ENCODE results near the gene NPAS2.

Gene NPAS2

DNA sequence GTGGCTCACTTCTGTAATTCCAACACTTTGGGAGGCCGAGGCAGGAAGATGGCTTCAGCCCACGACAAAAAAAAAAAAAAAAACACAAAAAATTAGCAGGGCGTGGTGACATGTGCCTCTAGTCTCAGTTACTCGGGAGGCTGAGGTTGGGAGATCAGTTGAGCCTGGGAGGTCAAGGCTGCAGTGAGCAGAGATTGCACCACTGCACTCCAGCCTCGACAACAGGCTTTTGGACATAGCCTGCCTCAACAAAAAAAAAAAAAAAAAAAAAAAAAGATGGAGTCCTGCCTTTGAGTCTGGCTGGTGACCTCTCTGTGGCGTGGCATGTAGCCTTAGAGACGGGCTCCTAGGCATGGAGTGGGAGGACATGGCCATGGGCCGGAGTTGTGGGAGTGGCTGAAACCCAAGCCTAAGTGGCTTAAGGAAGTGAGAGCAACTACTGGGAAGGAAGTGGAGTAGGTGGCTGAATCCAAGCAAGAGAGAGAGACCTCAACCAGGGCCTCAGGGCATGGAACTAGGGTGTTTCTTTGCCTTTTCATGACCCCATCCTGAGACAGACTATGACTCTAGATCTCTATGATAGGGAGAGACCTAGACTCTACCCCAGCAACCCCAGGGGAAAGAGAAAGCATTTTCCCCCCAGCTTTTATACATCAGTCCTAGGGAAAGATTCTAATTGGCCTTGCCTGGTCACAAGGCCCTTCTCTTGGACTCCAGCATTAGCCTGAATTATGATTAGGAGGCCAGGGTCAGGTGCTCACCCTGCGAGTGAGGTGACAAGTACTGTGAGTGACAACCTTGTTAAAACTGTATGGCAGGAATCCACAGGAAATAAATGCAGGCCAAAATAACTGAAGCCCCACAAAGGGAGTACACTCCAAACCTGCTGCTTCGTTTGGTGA is 34.2 kb downstream of the NPAS2 start:
- DNase-seq (ENCODE audit: low spot score) = no peak

DNA sequence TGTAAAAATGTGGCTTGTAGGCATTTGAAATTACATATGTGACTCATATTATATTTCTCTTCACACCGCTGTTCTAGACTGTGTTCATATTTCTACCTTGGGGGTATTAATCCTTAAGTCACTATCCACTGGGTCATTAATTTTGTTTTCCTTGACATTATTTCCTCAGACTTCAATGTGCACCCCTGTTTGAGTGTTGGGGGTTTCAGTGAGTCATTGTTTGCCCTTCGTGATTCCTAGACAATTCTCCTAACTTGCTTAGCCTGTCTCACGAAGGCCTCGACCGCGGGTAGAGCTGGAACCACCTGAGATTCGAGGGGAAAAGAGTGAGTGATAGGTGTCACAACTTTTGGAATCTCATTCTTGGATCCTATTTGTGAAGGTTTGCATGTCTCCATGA is 35.1 kb downstream of the NPAS2 start:
- no peak for DNase-seq (ENCODE audit: low spot score)

DNA sequence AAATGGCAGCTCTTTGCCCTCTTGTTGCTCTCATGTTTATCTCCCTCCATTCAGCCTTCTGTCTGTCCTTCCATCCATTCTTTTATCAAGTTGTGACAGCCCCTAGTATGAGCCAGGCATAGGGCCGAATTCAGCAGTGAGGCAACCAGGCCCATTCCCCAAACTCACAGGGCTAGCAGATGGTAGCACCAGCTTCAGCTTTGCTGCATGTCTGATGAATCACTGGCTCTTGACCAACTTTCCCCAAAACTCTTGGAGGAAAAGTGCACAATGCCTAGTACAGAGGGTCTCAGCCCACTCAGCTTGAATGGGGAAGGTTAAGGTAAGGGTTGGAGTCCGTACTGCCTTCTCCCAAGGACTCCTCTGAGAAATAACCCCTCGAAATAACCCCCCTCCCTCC is 35.7 kb downstream of the NPAS2 start:
- no peak for DNase-seq (ENCODE audit: low spot score)

DNA sequence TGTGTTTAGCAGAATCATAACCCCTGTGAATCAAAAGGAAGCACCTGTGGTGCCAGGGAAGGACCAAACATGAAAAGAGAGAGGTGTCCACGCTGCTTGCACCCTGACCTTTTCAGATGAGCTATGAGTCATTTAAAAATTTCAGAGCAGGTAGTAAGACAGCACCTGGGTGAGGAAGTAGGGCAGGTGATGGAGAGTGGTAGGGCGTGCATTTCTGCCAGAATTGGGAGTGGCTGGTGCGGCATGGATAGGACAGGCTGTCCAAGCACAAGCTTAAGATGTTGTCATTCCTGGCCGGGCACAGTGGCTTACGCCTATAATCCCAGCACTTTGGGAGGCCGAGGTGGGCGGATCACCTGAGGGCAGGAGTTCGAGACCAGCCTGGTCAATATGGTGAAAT is 36.8 kb downstream of the NPAS2 start:
- DNase-seq (ENCODE audit: low spot score) = no peak

DNA sequence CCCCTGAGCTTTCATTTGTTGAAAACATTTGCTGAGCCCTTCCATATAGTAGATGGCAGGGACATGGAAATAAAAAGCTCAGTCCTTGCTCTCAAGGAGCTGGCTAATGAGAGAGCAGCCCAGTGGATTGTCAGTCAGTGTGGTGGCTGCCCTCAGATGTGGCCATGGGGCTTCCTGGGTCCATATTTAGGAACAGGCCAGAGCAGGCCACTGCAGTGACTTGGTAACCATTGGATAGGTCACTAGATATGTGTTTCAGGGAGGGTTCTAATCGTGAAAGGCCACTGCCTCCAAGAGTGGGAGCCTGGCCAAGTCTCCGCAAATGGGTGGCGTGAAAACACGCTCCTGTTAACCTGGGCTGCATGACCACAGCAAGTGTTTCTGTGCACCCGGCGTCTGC is 37.4 kb downstream of the NPAS2 start:
- no peak for DNase-seq (ENCODE audit: low spot score)

DNA sequence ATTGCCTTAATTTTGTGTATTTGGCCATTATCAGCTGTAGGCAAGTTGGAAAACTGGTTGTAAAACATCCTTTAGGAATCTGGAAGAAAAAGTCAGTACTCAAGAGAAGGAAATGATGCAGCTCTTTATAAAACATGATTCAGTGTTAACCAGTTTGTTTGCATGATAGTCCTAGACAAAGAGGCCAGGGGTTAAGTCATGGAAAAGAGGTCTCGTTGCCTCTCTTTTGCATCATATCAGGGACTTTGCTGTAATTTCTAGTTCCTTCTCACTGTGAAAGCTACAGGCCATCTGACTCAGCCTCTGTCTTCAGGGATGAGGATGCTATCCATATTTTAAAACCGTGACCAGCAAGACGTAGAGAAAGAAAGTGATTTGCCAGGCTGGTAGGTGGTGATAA is 38.0 kb downstream of the NPAS2 start:
- DNase-seq (ENCODE audit: low spot score) = no peak

DNA sequence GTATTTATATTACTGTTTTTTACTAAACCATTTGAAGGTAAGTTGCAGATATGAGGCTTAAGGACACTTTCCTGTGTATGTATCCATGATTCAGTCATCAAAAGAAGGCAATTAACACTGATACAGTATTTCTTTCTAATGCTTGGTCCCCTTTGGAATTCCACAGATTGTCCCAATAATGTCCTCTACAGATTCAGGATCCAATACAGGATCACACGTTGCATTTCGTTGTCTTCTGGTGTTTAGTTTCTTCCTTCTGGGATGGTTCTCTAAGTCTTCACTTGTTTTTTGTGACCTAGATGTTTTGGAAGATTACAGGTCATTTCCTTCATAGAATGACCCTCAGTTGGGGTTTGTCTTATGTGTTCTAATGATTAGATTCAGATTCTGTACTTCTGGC is 40.0 kb downstream of the NPAS2 start:
- no peak for DNase-seq (ENCODE audit: low spot score)

DNA sequence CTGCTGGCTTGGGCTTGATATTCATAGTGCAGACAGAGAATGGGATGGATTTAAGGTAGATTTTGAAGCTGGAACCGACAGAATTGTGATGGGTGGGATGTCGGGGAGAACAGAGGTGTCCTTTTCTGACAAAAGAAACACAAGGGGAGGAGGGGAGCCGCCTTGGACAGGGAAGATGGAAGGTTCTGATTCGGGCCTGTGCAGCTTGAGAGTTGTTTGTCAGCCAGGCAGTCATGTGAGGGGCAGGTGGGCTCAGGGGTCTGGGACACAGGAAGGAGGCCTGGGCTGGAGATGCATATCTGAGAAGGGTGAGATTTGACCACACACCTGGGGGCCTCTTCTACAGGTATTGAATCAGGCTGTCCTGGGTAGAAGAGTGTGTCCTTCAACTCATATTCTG is 41.4 kb downstream of the NPAS2 start:
- no peak for DNase-seq (ENCODE audit: low spot score)

DNA sequence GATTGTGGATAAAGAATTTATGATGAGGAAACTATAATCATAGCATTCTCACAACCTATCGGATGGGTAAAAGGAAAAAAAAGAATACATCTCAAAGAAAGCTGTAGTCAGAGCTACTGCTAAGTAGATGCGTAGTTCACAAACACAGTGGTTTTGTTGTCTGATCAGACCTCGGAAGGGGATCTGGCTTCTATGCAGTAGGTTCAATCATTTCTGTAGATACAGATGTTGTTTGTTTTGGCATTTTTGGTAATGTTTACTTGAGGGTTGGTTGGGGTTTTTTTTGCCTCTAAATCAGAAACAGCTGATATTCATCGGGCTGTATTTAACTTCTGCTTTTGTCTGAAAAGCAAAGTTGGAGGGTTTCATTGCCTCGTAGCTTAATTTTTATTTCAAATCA is 42.1 kb downstream of the NPAS2 start:
- no peak for DNase-seq (ENCODE audit: low spot score)

DNA sequence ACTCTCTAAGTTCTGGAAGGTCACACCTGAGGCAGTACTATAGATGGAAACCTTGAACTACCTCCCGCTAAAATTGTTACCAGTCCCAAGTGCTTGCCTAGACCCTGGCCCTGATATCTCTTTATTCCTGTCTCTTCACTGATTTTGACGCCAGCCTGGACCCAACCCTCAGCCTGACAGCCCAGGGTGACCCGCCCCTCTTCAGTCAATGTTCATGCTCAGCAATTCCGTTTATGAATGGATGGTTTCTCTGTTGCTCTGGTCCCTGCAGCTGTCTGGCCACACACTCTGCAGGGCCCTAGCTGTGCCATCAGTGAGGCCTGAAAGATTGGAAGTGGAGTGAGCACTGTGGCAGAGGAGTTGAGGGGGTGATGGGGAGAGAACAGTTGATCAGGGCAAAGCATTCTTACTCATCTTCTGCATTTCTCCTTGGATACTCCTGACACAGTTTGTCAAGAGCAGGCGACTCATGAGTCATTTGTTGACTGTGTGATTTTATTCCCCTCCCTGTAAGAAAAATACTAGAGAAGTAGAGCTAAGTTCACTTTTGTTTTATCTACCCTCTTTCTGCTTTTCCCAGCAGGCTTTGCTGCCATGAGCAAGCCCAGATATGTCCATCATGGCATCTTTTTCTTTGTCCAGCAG is 46.0 kb downstream of the NPAS2 start:
- DNase-seq (ENCODE audit: low spot score) = no peak

DNA sequence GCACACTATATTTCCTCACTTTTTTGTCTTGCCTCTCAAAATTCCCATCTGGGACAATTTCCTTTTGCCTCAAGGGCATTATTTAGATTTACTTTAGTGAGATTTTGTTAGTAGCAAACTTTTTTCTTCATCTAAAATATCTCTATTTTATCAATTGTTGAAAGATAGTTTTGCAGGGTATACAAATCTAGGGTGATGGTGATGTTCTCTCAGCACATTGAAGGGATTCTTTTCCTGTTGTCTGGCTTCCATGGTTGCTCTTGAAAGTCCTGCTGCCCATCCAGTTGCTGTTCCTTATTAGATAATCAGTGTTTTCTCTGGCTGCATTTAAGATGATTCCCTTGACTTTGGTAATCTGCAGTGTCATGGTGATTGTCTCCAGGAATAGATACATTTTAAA is 48.1 kb downstream of the NPAS2 start:
- no peak for DNase-seq (ENCODE audit: low spot score)

DNA sequence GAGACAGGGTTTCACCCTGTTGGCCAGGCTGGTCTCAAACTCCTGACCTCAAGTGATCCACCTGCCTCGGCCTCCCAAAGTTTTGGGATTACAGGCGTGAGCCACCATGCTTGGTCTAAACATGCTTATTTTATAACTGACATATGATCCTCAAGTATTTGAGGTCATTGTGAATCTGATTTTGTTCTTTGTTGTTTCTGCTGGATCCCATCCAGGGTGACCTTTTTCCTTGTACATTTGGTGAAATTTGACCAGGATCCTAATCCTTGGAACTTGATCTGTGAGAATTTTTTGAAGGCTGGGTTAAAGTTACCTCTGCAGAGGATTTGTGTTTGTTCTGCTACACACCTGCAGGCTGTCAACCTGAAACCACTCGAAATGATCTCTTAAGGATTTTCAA is 49.2 kb downstream of the NPAS2 start:
- DNase-seq (ENCODE audit: low spot score) = no peak

DNA sequence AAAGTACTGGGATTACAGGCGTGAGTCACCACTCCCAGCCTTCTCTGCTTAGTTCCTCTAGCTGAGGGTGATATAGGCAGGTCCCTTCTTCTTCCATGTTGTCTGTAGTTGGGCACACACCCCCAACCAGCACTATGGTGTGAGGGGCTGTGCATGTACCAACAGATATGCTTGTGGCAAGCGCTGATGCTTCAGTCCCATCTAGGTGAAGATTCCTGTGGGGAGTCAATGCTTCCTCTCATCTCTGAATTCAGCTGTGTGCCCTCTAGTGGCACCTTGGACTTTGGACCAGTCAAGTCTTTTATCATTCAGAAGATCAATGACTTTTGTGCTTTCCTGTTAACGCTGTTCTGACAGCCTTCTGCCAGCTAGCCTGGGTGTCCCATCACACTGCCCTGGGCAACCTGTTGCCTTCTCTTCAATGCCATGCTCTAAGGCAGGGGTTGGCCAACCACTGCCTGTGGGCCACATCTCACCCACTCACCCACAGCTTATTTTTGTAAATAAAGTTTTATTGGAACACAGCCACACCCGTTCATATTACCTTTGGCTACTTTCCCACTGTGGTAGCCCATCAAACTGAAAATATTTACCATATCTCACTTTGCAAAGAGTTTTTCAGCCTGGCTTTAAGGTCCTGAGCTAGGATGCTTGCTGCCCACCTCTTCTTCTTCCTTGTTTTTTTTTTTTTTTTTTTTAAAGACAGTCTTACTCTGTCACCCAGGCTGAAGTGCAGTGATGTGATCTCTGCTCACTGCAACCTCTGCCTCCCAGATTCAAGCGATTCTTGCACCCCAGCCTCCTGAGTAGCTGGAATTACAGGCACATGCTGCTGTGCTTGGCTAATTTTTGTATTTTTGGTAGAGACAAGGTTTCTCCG is 51.0 kb downstream of the NPAS2 start:
- DNase-seq (ENCODE audit: low spot score) = no peak

DNA sequence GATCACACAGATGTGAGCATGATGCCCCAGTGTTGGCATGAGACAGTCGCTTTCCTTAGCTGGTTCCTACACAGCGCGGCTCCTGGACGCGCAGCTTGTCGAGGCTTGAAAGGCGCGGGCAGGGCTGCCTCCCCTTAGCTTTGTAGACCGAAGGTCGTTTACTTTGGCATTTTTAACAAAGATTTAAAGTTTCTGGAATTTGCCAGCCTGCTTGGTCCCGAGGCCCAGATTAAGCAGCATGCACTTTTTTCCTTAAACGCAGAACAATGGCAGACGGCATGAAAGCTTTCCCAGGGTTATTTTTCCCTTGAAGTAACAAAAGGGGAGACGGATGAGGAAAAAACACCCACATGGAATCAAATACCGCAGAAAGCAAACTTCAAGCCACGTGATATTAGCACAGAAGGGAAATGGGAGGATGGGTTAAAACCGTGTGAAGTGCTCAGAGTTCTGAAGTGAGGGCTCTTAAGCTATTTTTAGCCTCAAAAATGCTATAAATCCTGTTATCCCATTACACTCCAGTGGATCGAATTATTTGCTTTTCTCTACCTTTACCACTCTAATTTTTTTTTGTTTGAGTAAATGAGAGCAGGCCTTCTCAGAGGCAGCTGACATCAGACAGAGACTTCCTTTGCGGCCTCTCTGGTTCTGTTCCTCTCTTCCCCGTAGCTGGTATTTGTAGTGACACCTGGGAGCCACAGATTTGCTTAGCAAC is 55.7 kb downstream of the NPAS2 start:
- no peak for DNase-seq (ENCODE audit: low spot score)

DNA sequence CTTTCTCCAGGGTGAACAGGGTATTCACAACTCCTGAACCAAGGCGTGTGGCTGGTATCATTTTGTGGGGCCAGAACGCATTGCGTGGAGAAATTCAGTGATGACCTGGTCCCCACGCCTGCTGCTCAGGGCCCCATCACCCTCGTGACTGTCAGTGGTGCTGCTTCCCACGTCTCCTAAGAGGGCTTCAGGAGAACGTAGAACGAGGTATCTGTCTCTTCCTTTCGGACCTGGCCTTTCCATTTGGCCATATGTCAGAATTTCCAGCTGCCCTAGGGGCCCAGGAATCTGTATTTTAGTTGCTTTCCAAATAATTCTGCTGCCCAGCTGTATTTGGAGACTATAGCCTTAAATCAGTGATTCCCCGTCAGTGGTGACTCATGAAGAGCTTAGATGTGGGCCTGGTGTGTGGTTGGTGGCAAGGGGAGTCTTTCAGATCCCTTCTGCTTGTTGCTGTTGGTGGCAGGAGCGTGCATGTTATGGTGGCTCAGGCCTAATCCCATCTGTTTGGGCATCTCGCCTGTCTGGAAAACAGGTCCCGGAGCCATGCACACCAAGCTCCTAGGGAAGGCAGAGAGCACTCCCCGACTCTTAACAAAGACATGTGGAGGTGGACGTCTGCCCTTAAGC is 56.4 kb downstream of the NPAS2 start:
- no peak for DNase-seq (ENCODE audit: low spot score)

DNA sequence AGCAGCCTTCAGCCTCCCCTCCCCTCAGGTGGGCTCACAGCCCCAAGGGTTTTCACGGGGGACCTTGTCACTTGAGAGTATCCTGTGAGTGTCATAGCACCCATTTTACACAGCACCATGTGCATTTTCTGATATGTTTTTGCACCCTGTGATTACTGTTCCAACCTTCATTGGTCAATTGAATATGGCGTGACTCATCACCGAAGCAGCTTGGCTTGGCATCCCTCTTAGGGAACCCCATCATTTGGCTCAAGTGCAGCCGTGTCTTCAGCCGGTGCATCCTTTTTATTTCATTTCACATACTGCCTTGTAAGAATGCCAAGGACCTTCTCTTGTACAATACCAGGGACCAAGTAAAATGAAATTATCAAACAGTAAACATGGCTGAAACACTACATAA is 57.6 kb downstream of the NPAS2 start:
- no peak for DNase-seq (ENCODE audit: low spot score)

DNA sequence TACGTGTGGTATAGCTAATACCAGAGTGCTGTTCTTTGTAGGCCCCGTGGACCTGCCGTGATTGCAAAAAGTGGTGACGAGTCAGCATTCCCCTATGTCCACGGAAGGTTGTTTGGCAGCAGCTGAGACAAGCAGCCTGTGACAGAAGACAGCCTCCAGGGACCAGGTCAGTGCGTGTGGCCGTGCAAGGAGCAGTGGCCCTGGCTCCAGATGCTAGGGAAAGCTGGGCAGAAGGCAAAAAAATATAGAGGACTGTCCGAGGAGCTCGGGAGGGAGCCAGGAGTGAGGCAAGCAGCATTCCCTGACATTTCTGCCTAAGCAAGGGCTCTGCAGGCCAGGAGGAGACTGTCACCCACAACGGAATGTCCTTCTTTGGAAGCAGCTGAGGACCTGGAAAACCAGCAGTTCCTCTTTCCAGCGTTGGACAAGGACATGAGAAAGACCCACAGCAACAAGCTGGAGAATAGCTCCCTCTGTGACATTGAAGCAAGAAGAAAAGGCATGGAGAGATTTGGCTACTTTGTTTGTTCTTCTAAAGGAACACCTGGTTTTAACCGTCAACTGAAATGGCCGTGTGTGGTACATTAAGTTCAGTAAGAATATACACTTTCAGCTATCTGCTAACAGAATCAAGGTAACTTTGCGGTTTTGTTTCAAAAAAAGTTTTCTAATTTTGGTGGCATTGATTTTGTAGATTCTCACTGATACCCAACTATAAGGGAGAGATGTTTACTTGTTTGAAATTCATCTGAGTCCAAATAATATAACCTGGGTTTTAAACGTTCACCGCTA is 58.3 kb downstream of the NPAS2 start:
- DNase-seq (ENCODE audit: low spot score) = no peak

DNA sequence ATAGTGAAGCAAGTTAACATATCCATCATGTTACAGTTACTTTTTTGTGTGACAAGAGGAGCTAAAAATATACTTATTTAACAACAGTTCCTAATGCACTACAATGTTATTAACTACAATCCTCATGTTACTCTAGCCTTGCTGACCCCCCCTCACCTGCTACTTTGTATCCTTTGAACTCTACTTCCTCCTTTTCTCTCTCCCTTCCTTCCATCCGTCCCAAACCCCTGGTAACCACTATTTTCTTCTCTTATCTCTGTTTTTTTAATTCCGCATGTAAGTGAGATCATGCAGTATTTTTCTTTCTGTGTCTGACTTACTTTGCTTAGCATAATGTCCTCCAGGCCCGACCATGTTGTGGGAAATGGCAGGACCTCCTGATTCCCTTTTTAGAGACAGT is 59.4 kb downstream of the NPAS2 start:
- no peak for DNase-seq (ENCODE audit: low spot score)

DNA sequence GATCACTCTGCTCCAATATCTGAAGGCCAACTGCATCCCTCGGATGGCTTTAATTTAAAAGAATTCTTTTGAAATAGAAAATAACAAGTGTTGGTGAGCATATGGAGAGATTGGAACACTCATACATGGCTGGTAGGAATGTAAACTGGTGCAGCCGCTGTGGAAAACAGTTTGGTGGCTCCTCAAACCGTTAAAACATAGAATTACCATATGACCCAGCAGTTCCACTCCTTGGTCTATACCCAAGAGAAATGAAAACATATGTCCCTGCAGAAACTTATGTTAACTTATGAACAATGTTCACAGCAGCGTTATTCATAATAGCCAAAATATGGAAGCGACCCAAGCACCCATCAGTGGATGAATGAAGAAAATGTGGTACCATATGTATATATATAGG is 60.1 kb downstream of the NPAS2 start:
- no peak for DNase-seq (ENCODE audit: low spot score)

DNA sequence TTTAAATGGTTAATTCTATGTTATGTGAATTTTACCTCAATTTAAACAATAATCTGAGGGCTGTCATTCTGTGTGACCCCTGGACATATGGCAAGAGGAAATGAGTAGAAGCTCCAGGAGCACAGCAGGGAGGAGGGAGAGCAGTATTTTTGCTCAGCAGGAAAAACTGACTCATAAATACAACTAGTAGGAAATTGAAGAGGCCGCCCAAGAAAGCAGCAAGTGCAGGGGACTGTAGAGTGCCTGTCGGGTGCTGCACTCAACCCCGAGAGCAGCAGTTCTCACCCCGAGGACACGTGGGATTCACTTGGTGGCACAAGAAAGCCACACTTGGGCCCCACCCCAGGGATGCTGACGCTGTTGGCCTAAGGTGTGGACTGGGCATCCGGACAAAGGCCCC is 60.8 kb downstream of the NPAS2 start:
- no peak for DNase-seq (ENCODE audit: low spot score)

Measured in CD4-positive, alpha-beta T cell treated with Interleukin-15 for 4 hours (primary cell).